ENCODE results near the gene TMEM141. TPM values are rescaled to one million over a fixed set of nuclear protein-coding genes. Genes with fewer than 3 reads are reported as not detected.

TMEM141 gene
- total and polyA plus RNA-seq, 2 of the 8 experiments (the other 6 are each of a cell fraction or from before 2014, with no cell fraction given) = 51.1 to 137 TPM

DNA sequence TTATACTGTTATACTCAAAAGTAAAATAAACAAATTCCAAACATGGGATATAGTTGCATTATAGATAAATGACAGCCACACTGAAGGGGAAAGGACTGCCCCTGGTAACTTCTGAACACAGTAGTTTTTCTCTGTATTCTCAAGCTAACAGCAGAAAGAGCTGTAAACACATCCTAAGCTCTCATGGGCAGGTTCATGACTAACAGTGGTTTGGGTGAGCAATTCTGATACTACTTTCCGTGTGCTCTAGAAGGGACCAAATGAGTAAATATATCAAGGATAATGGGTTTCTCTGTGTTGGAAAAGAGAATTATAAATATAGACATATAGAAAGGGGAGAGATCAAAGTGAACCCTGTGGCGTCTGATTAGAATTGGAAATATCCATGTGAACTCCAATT lies 40.6 kb upstream of the TMEM141 start:
- Histone ChIP-seq H4K8ac (ENCODE audit: extremely low read depth, insufficient read depth, low read length) (no peak overlapping the region), H2BK120ac (replicated peaks; ENCODE audit: low read depth, low read length) (no peak overlapping the region), H3K27ac (ENCODE audit: low read depth, low read length) (no peak overlapping the region), H3K14ac (ENCODE audit: insufficient read length) (no peak overlapping the region), H3K4me3 (ENCODE audit: extremely low read depth in 1 of 4, insufficient read depth in 2 of 4, low read depth in 3 of 4, low read length in 4 of 4) (no peak overlapping the region), H3K9ac (replicated peaks in 1 of 4; ENCODE audit: extremely low read depth in 1 of 4, low read depth in 3 of 4, low read length in 3 of 4) (no peak overlapping the region), H4K91ac (replicated peaks; ENCODE audit: insufficient read length, low read length) (no peak overlapping the region), H3K4ac (replicated peaks; ENCODE audit: insufficient read length, low read depth, low read length) (no peak overlapping the region), H2BK12ac (ENCODE audit: low read depth, low read length) (no peak overlapping the region), H3K79me1 (ENCODE audit: low read depth, low read length) (no peaks in the 10 kb centered on the region), H3K18ac (ENCODE audit: extremely low read depth, low read length) (no peak overlapping the region), H4K5ac (ENCODE audit: insufficient read length, low read depth, low read length) (no peak overlapping the region), H3K27me3 (replicated peaks in 1 of 4; ENCODE audit: control insufficient read depth in 3 of 4, extremely low read depth in 1 of 4, insufficient read depth in 3 of 4, low read length in 3 of 4) (no peaks in the 10 kb centered on the region), H2BK15ac (ENCODE audit: low read length) (no peak overlapping the region), H3K79me2 (ENCODE audit: control insufficient read depth in 1 of 2, insufficient read depth in 2 of 2, low read length in 2 of 2) (no peaks in the 10 kb centered on the region), H2AK5ac (ENCODE audit: low read depth, low read length) (no peak overlapping the region), H3K23ac (ENCODE audit: insufficient read length) (no peak overlapping the region), H3K4me1 (replicated peaks in 1 of 4; ENCODE audit: control insufficient read depth in 3 of 4, insufficient read depth in 4 of 4, low read length in 3 of 4) (peaks cover 0 to 2% (median 0%) of the 10 kb centered on the region in 4 experiments; a peak in 2 of 7 replicates), H3K23me2 (ENCODE audit: low read depth, low read length) (no peaks in the 10 kb centered on the region; the same call in 1 of the 2 replicates), H3K9me3 (ENCODE audit: insufficient read depth in 2 of 2, low read depth in 1 of 2, low read length in 1 of 2) (peaks cover 3 to 6% of the 10 kb centered on the region in 2 experiments; a peak in 1 of 4 replicates), H3K36me3 (ENCODE audit: control insufficient read depth in 2 of 4, insufficient read depth in 4 of 4, low read length in 3 of 4) (no peaks in the 10 kb centered on the region), H3K56ac (replicated peaks; ENCODE audit: insufficient read length, low read depth, low read length) (no peak overlapping the region), H2BK20ac (ENCODE audit: low read length) (no peak overlapping the region), H3K4me2 (ENCODE audit: insufficient read depth in 1 of 2, low read depth in 2 of 2, low read length in 2 of 2) (no peak overlapping the region), H4K20me1 (replicated peaks in 1 of 2; ENCODE audit: control insufficient read depth in 1 of 2, insufficient read depth in 2 of 2, low read length in 2 of 2) (no peaks in the 10 kb centered on the region), H2AFZ (ENCODE audit: low read length) (no peak overlapping the region), H2BK5ac (ENCODE audit: low read depth, low read length) (no peak overlapping the region)
- 86% methylated on average over 2 of the region's 2 CpGs; no CpG with 5 or more reads in 1 of the 2 experiments for WGBS, 2 experiments (ENCODE audit: extremely low coverage in 1 of 2, insufficient coverage in 1 of 2, insufficient read length in 1 of 2, insufficient replicate concordance in 2 of 2, low coverage in 1 of 2, low lambda C conversion rate in 2 of 2, missing lambda C conversion rate in 1 of 2)
- POLR2A ChIA-PET (ENCODE audit: partially characterized antibody) = interaction anchor here (1.5 to 11.7 kb wide), 2 partner anchors 9 to 21 kb away, joined by 4 to 137 read pairs; no protein-coding TSS in a partner anchor
- TF ChIP-seq GTF2F1 (IDR thresholded peaks at IDR 0.05; ENCODE audit: borderline replicate concordance, low read depth, low read length) = no peak
- no peak for DNase-seq (ENCODE audit: low read depth in 1 of 2, low spot score in 2 of 2)
- no peak for FAIRE-seq
- CTCF ChIA-PET (ENCODE audit: partially characterized antibody) = interaction anchor here (0.6 to 2.7 kb wide), 7 partner anchors 7 to 388 kb away, joined by 3 to 9 read pairs (median 4); partner anchors contain the start of genes AJM1 and LCN8

All from H1 (cell line).